HG03469 (cell line): ENCODE results near the gene OSR1.

Experiments used
- ATAC-seq: cut with Tn5 transposase; IDR thresholded peaks from one replicate; pipeline ENCODE4 v1.9.1; 2021; ENCODE audit warnings: mild to moderate bottlenecking, moderate library complexity, moderate number of reproducible peaks; ENCODE audit not compliant: unreplicated experiment

The OSR1 gene

DNA sequence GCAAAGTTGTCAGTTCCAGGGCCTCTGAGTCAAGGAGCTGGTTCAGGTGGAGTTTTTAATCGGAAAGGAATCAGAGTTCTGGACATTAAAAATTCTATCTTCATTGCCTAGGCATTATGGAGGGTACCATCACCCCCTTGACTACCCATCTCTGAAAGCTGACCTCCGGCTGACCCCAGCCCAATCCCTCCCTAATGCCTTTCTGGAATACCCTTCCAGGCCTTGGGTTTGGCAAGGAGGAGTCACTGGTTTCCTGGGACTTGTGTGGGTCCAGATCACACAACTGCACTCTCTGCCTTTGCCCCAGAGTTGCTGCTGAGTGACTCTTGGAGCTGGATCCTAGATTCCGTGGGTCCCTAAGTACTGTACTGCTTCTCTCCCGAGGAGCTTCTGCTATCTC is 1.0 kb upstream of the OSR1 start:
- ATAC-seq = no peak

DNA sequence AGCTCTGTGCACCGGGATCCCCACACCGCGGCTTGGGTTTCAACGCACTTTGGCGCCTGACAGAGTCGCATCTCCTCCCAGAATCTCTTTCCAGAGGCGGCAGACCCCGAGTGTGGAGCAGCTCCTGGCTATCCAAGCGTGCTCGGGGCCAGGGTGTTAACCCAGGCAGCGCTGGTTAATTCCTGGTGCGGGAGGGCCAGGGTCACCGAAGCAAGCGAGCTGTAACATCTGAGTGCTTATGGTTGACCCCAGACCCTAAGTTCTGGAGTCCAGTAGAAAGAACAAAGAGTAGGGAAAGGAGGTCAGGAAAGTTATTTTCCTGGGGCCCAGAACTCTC is 566 bp upstream of the OSR1 start:
- ATAC-seq = no peak

DNA sequence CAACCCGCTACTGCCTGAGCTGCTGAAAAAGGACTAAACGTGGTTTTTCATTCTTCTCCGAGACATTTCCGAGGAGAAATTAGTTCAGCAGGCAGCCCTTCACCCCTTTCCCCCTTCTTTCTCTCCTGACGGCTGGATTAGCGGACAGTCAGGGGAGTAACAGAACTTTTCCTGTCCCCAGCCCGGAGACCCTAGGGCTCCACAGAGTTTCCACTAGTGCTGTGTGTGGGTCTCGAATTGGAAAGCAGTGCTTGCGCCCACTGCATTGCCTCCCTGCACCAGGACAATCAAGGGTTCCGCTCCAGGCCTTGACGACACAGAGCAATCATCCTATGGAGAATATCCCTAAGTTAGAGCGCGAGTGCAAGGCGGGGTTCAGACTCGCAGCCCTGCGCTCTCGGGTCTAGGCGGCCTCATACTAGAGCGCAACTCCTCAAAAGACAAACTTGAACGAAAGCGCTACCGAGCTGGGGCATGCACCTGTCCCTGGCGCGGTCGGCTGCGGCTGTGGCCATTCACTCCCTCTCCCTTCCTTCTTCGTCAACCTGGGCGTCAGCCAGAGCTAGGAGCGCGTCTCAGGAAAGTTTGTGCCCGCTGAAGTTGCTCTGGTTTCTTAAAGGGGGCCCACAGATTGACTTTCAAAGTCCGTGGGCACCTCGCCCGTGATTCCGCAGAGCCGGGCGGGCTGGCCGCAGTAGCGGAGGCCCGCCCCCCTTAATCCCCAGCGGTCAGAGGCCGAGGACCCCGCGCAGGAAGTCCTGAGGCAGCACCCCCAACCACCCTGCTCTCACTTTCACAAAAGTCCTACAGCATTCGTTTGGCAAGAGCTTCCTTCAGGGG is 801 bp downstream of the OSR1 start:
- no peak for ATAC-seq

DNA sequence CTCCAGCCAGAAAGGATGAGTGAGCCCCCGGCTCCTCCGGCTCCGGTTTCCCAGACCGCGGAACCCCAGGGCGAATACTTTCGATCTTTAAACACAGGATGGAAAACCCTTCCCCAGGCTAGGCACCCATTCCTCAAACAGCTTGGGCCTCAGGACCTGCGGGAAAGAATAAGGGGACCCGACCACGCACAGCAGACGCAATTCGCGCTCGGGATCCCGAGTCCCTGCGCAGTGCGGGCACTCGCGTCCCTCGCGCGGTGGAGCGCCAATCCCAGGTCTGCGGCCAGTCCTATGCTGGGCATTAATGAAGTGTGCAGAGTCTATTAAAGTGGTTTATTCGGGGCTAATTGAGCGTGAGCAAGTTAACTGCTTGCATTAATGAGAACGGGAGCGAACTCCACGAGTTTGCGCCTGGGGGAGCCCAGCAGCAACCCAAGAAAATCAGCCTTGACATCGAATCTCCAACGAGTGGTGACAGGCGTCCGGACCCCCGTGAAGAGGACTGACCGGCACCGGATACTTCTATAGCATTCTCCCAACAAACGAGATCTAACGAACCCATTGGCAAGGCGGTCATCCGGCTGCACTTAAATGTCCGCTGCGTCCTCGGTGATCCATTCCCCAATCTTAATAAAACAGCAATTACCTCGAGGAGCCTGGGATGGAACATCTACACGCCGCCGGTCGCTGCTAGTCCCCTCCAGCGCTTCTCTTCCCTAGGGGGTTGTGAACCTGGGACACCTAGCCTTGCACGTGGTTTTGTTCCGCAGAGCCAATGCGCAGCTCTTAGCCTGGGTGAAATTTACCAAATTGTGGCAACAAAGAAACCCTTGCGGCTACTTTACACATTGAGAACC is 1.6 kb downstream of the OSR1 start:
- ATAC-seq = no peak

DNA sequence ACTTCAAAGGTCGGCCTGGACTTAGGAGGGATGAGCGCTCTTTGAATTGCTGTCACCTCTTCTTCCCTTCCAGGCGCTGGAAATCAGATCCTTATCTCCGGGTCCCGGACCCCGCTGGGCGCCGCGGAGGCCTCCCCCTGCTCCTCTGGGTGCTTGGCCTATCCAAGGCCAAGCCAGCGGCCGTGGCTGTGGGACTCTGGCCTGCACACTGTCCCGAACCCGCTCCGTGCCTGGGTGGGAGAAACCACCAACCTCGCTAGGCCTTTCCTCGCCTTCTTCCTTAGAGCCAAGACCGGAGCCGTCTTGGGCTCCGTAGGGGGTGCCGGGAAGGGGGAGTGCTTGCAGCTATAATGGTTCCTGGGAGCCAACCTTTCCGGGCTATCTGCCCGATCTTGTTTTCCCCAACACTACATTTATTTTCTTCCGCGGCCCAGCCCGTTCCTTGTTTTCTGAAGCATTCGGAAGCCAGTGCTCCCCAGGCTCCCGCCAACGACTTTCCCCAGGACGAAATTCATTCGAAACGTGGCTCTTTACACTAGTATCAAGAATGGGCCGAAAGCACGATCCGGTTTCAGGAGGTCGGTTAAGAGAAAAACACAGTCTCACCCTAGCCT is 2.4 kb downstream of the OSR1 start:
- no peak for ATAC-seq

DNA sequence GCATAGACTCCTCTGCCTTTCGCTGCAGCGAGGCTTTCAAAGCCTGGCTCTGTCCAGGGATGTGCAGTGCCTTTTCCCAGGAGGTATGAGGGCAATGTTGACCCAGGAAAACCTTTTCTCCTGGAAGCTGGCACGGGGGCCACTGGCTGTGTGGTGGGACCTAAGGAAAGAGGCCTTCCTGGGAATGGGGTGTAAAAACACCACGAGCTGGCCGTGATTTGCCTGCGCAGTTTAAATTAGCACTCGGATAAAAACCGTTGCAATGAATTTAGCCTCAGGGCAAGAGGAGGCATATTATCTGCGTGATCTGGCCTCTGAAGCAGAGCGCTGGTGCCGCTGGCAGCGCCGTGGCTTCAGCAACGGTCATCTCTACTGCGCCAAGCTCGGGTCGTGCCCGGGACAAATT is 3.0 kb downstream of the OSR1 start:
- ATAC-seq = no peak

DNA sequence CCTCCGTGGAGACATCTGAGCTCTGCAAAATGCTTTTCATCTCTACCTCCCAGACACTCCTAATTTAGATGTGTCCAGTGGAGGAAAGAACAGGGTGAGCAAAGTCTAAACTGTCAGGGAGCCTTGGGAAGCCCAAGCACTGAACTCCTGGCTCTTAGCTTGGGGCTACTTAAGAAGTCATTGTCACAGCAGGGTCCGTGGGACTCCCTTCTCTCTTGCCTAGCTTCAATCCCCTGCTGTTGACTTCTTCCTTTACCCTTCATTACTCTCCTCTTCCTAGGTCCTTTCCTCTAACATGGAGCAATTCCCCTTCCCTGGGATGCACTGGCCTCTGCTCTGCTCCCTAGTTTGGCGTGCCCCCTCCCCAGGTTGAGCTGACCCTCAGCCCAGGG is 3.4 kb downstream of the OSR1 start:
- no peak for ATAC-seq

DNA sequence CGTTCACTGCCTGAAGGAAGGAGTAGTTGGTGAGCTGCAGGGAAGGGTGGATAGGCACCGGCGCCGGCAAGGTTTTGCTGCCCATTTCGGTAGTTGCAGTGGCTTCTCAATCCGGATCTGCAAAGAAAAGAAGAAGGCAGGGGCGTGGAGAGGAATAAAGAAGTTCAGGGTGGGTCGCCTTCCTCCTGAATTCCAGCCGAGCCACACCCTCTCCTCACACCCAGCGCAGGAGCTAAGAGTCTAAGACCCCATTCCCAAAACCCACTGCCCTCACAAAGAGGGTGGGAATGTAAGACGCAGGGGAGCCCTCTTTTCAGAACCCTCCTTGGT is 4.7 kb downstream of the OSR1 start:
- no peak for ATAC-seq

DNA sequence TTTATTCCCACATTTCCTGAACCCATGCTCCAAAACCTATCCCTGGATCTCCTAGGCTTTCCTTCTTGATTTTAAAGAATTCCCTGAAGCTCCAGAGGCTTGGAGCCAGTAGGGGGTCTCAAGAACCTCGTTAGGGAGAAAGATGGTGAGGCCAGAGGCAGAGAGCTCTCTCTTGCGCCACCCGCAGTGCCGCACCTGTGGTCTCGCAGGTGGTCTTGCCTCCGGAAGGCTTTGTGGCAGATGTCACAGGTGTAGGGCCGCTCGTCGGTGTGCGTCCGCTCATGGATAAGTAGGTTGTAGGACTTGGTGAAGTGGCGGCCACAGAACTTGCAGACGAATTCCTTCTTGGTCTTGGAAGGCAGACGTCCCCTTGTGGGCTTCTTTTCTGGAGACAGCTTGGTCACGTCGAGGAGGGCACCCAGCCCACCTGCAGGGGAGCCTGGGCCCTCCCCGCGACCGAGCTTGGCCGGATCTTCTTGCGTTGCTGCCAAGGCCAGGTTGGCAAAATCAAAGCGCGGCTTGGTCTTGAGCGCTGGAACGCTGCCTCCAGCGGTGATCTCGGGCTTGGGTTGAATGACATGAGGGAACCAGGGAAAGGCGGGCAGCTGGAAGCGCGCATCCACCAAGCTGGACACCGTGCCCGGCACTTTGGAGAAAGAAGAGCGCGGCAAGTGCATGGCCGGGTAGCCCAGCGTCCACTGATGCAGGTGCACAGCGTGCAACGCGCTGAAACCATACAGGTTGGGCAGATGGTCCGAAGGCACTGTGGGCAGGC is 5.3 kb downstream of the OSR1 start:
- ATAC-seq = no peak

DNA sequence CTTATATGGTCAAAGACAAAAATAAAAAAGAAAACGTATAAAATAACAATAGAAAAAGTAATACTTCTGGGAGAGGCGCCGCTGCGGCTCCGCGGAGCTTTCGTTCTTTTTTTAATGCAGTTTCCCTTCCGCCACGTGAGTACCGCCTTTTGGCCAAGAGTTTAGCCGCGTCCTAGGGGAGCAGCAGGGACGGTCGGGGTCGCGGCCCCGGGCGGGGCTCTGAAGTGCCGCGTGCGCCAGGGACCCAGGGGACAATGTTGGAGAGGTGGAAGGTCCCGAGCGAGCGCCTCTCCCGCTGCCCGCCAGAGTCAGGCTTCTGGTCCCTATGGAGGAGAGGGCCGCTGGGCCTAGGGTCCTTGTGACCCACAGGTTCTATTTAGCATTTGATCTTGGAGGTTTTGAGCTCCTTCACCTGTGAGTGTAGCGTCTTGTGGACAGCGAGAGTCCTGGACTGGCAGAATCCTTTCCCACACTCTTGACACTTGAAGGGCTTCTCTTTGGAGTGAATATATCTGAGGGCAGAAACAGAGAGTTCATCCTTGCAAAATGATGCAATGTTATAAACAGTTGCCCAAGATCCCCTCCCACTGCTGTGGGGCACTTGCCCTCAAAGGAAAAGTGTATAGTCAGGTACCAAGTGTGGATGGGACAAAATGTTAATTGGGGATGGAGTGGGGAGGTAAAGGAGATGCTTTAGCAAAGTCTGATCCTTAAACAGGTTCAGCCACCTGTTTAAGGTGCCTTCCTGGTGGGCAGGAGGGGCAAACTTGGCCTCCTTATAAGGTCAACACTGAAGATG is 6.3 kb downstream of the OSR1 start:
- ATAC-seq = no peak

DNA sequence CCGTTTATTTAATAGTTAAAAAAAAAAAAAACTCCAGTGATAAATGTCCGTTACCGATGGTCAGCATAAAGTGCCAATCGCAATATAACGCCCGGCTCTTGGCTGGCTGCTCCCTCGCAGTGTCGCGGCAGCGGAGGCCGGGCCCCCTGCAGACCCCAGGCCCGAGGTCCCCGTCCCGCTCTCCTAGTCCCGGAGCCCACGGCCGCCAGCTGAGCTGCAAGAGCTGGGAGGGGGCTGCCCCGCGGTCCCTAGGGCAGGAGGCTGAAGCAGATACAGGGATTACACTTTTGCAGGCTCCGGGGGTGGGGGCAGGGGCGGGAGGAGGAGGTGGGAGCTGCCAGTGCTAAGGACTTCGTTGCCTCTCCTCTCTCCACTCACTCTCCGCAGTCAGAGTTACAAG is 6.9 kb downstream of the OSR1 start:
- no peak for ATAC-seq

DNA sequence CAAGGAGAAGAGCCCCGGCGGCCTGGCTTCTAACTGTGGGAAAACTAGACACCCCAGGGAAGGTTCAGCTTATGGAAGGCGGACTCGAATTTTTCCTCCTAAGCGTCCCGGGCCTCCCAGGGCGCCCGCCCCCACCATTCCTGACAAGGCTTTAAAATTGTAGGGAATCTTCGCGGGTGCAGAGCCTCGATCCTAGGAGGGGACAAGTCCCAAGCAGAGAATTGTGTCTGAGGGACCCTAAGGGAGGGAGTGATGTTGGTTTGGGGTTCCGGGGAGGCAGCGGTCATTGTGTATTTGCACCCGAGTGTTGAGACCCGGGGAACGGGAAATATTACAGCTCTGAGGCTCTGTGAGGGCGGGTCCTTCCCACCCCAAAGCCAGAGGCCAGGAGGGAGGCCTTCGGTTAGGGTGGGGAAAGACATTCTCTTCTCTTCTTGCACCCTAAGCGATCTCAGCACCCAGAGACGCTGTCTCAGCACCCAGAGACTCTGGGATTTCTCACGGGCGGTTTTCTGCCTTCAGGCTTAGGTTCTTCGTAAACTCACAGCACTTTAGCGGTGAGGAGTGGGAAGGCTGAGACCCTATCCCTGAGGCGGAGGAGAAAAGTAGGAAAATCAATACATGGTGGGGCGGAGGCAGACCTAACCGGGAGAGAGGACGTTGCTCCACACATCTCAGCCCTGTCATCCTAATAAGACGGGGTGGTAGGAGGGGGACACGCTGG is 7.6 kb downstream of the OSR1 start:
- ATAC-seq = no peak

DNA sequence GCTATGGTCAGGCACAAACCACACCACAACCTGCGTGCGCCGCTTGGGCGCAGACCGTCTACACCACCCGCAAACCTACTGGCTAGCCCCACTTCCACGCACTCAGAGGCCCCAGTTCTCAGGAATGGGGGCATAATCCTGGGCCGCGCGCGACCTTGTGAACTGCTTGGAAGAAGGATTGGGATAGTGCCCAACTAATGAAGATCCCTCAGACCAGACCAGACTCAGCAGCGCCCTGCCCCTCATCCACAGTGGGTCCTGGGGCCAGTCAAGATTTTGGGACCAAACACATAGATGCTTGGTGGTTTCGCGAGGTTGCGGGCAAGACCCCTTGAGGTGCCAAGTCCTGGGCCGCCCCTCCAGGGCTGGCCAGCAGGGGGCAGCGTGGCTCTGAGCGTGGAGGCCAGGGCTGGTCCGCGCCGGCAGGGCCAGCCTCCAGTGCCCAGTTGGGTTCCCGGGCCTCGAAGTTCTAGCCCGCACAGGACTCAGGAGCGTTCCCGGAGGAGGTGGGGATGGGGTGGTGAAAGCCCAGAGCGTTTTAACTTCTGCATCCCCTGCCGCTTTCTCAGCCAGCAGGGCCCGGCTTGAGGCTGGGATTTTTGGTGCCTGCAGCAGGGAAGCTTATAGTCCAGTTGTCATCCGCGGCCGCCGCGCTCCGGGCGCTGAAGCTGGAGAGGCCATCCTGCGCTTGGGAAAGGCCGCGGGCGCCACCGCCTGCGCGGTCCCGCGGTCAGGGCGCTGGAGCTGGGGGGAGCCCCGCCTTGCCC is 8.3 kb downstream of the OSR1 start:
- no peak for ATAC-seq

DNA sequence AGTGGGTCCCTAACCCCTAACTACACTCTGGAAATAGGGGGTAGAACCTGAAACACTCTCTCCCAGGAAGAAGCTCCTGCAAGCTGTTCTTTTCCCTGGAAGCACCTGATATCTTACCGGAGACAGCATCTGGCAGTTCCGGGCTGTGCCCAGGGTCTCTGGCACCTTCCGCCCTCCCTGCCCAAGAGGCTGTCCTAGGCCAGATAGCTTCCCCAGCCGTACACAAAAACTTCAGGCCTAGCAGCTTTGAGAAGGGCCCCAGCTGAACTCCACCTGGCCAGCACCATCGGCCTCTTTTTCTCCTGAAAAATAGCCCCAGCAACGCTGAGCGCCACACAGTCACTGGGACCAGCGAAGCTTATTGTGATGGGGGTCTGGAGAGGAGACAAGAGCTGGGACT is 9.7 kb downstream of the OSR1 start:
- no peak for ATAC-seq

DNA sequence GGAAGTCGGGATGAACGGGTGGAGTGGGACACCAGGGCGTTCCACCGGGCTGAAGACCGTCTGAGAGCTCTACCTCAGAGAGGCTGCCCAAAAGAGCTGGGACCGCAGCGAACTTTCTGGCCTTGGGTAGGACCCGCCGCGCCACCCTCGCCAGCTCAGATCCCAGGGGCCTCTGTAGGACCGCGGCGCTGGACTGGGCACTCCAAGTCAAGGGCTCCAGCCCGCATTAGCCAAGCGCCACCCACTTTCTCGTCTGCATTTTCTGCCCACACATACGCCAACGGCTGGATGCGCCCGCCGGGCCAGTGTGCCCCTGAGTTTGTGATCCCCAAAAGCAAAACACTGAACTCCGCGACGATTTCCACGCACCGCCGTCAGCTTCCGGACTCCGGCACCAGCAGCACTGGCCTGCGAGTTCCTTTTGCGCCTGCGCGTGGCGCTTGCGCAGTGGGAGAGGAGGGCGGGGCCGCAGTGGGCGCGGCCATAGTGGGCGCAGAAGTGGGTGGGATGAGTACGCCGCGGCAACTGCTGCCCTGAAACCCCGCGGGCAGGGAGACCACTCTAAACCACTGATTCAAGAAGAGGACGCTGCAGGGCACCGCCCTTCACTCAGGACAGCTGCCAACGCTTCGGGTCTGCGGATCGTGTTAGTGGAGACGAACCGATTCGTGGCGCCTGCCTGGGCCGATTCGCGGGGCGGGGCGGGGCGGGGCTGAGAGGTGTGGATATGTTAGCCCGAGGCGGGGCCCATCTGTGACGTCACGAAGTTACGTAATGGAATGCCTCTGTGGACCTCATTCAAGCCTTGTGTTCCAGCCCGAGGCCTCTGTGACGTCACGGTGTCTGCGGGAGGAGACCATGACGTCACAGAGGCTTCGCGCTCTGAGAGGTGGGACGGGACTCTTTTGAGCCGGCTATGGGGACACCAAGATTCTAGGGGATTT is 10.5 kb downstream of the OSR1 start:
- ATAC-seq = peak; percentile 87

DNA sequence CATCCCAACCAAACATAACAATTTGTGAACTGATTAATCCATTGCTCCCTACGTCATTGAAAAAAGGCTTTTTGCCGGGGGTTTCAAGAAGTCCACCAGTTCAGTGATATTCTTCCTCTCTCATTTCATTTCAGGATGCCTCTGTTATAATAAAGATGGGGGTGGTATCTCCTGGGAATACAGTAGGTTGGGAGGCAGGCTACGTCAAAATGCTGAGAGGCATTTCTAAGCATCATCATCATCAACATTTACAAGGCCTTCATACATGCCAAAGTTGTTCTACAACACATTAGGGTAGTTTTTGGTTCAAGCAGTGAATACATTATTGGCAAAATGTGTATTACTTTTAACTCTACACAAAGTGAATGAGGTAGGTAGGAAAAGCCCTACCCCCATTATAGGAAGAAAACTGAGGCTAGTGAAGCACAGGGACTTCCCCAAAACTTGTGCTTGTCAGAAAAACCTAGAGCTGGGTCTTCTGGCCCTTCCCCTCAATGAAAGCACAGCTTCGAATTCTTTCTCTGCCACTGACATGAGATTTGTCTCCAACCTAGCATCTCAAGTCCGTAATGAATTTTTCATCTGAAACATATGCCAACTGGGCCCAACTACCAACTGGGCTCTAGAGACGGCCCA is 11.3 kb downstream of the OSR1 start:
- ATAC-seq = peak; percentile 3

DNA sequence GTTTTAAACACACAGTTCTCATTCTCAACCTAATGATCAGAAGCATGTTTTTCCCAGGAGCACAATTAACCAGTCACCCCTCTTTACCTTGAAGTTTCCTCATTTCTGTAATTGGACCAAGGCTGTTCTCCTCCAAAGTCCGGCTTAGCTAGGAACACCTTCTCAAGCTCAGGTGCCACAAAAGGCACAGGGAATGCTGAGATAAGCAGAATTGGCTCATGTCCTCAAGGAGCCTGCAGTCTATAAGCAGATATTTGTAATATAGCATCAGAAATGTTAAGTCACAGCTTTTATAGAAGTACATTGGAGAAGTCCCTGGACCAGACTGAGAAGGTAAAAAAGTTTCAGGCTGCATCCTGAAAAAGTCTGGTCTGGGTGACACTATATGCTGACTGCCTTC is 20.7 kb downstream of the OSR1 start:
- no peak for ATAC-seq
